Endothelial cell of umbilical vein (primary cell): ENCODE measurements around the gene PRCC.

Experiments
- CTCF ChIP-seq, 2 donors: IDR thresholded peaks; 1 replicate in 1 of 2; 2 replicates in 1 of 2; pipeline ENCODE4 v1.5.1; 2011; ENCODE audit warnings: low read length in 2 of 2, mild to moderate bottlenecking in 2 of 2, moderate library complexity in 2 of 2, control low read depth in 1 of 2, inconsistent platforms in 1 of 2, low read depth in 1 of 2; ENCODE audit not compliant: insufficient read depth in 1 of 2; ENCODE audit errors: extremely low read depth in 1 of 2
- EZH2 ChIP-seq: IDR thresholded peaks from 2 replicates; pipeline ENCODE4 v1.6.1; 2012; ENCODE audit warnings: borderline replicate concordance, low read depth, mild to moderate bottlenecking, moderate library complexity, low read length, inconsistent platforms; ENCODE audit not compliant: severe bottlenecking
- FOS ChIP-seq: IDR thresholded peaks from 2 replicates; pipeline ENCODE4 v1.6.1; 2011; ENCODE audit warnings: mild to moderate bottlenecking, low read length, moderate library complexity, borderline replicate concordance; ENCODE audit not compliant: insufficient read depth
- JUN ChIP-seq: IDR thresholded peaks from 2 replicates; pipeline ENCODE4 v1.6.1; 2011; ENCODE audit warnings: borderline replicate concordance, low read depth; ENCODE audit not compliant: insufficient read length, insufficient read depth
- MAX ChIP-seq: IDR thresholded peaks from 2 replicates; pipeline ENCODE4 v1.6.1; 2011; ENCODE audit not compliant: insufficient read depth, insufficient read length
- MYC ChIP-seq: IDR thresholded peaks from one replicate; pipeline ENCODE4 v1.6.1; 2011; ENCODE audit warnings: mild to moderate bottlenecking, low read depth, low read length
- POLR2A ChIP-seq: IDR thresholded peaks from 2 replicates; pipeline ENCODE4 v1.6.1; 2012; ENCODE audit warnings: low read depth, mild to moderate bottlenecking, control low read depth, low read length
- POLR2AphosphoS5 ChIP-seq: IDR thresholded peaks from 2 replicates; pipeline ENCODE4 v1.6.1; 2012; ENCODE audit warnings: low read depth, mild to moderate bottlenecking, control low read depth, low read length, moderate library complexity; ENCODE audit not compliant: insufficient read depth

- TF ChIP-seq CTCF (IDR thresholded peaks at IDR 0.05; ENCODE audit: extremely low read depth in 1 of 2, insufficient read depth in 1 of 2, low read depth in 1 of 2, low read length in 2 of 2) (no peak), POLR2A (no peak), JUN (peak; percentile 17), POLR2AphosphoS5 (peak; percentile 40), FOS (peak; percentile 32), EZH2 (no peak), MYC (no peak), MAX (no peak)
These were observed at the start of gene PRCC for GRCh38 chr1:156767101-156767878.
